ELF-1 (cell line): Measurements from ENCODE around the gene FAM24B.
"Not testable (repeated sequence)": the region's sequence is repeated elsewhere in the genome, so short reads cannot be mapped to it uniquely, and the experiment has no call there.

Experiments
- DNase-seq: peaks from one replicate; pipeline ENCODE4 v3.0.0-alpha.2; 2016; ENCODE audit warnings: low read depth, low spot score

The FAM24B gene

DNA sequence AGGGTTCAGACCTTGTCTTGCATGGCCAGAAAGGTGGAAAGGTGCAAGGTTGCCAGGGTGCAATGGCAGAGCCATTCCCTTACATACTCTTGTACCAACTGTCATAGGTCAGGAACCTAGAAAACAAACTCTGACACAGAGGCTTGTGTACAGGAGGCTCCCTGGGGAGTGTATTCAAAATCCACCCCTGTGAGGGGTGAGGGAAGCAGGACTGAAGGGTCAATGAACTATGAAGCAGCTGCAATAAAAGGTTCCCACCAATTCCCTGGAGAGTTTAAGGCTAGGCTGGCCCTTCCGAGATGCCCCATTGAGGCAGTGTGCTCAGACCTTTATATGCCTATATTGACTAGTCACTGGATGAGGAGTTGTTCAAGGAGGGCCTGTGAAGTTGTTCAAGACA lies 19.9 kb downstream of the FAM24B start:
- DNase-seq, result no peak

GRCh38 chr10:122858042-122858441 lies 21.3 kb downstream of the FAM24B start:
- DNase-seq, result not testable (repeated sequence)

DNA sequence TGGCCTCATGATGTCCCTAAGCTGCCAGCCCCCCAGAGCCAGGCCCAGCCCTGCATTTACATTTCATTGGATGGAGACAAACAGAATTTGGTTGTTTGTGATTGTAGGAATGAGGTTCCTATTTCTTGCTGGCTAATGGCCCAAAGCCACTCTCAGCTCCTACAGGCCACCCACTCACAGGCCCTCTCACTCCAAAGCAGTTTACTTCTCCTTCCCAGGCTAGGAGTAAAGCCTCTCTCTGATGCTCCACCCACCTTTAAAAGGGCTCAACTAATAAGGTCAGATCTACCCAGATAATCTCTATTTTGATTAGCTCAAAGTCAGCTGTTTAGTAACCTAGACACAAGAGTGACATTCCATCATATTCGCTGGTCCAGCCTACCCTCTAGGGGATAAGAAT lies 22.5 kb downstream of the FAM24B start:
- no peak for DNase-seq

- DNase-seq, result no peak
Observed at GRCh38 chr10:122855745-122856144, 23.6 kb downstream of the FAM24B start.

DNA sequence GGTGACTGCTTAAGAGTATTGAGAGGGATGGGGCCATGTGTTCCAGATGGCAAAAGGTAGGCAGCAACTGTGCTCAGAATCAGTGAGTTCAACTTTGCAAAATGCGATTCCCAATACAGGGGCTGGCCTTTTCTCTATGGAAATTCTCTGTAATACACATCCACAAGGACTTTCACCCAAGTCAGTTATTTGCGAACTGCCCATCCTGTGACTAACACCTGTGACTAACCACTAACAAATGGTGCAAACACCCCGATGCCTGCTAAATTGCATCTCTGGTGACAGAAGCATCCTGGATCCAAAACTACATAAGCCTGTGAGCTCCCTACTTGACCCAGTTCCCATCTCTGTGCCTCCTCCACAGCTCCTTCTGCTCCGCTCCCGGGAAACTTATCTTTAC lies 24.7 kb downstream of the FAM24B start:
- no peak for DNase-seq

GRCh38 chr10:122853665-122854313 lies 25.6 kb downstream of the FAM24B start:
- no peak for DNase-seq

DNA sequence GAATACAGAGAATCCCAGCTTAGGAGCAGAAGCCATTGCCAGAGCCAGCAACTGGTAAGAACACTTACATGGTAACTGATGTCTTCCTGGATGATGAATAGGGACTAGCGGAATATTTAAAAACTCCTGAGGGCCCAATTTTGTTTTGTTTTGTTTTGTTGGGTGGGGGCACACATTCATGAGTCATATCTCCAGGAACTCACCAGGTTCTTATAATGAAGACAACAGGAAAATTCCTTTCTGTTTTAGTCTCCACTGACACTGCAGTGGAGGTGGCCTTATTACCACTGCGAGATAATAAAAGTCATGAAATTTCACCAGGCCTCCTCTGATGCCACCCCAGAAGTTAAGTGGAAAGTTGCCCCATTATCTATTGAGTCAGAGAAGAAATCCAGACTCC lies 27.1 kb downstream of the FAM24B start:
- no peak for DNase-seq

- DNase-seq, result no peak
Observed at GRCh38 chr10:122850705-122851640, 28.4 kb downstream of the FAM24B start.

DNA sequence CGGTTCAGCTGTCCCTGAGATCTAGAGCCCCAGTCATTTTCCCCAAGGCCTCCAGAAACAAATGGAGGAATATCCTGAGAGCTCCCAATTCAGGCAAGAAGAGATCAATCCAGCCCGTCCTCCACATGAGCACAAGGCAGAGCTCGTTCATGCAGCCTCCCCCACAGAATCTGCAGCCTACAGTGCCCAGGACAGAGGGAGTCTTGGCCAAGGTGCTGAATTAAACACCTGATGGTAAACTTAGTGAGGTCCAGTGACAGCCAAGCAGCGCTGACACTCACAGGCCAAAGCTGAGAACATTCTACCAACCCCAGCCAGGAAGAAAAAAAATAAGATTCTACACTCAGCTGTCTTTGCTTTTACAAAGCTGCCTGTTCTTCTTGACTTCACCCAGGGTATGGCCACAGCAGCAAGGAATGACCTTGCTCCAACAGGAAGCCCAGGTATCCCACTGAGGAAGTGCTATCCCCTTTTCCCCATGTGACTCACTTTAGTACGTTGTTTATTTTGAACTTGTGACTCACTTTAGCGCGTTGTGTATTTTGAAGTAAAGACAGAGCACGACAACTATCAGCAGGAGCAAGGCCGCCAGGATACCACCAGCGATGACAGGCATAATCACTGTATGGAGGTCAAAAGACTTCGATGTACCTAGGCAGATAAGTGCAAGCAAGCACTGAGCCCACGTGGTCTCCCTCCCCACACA lies 29.3 kb downstream of the FAM24B start:
- no peak for DNase-seq

- DNase-seq, result no peak
Observed at GRCh38 chr10:122849090-122849489, 30.3 kb downstream of the FAM24B start.

DNA sequence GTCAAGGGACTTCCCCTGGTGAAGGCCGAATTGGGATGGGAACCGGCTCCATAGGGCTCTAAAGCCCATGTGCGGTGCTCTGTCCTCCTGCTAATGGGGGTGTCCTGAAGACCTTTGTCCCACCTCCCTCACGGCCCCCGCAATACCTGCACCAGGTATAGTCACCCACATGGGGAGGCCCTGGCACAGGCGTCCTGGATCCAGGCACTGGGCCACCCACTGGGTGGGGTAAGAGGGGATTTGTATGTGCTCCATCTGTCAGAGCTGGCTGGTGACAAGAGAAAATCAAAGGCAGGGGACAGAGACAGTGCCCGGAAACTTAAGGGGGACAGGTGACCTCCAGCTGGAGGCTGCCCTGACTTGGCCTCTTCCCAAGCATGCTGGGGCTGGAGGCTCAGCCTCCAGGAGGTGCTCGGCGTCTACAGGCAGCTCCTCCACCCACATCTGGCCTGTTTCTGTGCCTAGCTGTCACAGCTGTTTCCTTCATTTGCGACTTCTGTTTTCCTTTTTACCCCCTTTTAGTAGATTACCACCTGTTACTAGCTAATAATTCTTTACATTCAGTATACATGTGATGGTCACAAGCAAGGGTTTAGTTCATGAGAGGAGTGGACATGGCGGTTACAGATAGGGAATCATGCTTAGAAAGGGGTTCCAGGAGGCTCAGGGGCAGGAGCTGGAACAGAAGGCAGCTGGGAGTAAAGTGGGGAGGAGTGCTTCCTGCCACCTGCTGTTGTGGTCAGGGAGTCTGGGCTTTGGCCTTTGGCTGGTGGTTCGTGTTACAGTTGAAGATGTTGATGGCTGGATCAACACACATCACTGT lies 31.4 kb downstream of the FAM24B start:
- no peak for DNase-seq

- DNase-seq, result peak; percentile 60
Observed at GRCh38 chr10:122845783-122846332, 33.5 kb downstream of the FAM24B start, which contains the start of gene CUZD1. CUZD1 (minus strand) TSS chr10:122845857; CDS start chr10:122845843, 14 bp downstream.

DNA sequence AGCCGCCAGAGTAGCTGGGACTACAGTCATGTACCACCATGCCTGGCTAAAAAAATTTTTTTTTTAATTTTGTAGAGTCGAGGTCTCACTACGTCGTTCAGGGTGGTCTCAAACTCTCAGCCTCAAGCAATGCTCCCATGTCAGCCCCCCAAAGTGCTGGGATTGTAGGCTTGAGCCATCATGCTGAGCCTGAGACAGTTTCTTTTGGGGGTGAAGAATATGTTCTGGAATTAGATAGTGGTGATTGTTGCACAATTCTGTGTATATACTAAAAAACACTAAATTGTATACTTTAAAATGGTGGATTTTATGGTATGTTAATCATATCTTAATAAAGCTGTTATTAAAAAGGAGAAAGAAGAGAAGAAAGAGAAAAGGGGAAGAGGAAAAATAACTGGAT lies 35.2 kb downstream of the FAM24B start:
- no peak for DNase-seq

DNA sequence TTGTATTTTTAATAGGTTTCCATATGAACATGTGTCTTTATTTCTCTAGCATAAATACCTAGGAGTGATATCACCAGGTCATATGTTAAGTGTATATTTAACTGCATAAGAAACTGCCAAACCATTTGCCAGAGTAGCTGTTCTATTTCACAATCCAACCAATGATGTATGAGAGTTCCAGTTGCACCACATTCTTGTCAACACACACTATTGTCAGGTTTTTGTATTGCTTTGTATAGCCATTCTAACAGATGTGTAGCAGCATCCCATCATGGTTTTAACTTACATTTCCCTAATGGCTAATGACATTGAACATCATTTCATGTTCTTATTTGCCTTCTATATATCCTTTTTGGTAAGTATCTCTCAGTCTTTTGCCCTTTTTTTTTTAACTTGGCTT lies 37.8 kb downstream of the FAM24B start:
- DNase-seq, result no peak

DNA sequence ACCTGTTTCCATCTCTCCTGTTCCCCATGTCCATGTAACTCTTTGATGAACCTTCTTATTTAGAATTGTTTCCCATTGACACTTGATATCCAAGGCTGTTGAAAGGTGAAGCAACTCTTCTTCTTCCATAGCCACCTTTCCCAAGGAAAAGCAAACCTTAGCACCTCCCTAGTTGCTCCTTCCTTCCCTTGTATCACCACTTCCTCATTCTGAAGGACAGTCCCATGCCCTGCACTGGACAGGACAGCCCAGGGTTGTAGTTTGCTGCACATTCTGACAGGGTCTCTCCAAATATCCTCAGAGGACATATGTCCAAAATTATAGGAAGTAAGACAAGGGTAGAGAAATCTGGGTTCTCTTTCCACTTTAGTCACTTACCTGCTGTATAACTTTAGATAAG lies 39.9 kb downstream of the FAM24B start:
- DNase-seq, result no peak

DNA sequence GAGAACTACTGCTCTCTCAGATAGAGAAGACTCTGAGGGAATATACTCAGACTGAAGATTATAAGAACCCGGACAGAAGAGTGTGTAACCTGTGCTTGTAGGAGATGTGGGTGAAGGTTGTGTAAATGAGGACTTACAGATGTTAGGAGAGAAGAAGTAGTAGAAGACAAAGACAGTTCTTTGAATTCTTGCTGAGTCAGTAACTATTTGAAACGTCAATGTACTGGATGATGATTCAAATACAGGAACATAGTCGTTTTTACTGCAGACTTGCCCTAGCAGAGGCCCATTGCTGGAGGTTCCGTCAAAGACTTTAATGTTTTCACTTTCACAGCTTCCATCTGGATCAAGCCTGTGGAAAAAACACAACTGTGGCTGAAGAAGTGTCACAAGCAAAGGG lies 40.5 kb downstream of the FAM24B start:
- no peak for DNase-seq

- no peak for DNase-seq
Observed at GRCh38 chr10:122835908-122836307, 43.5 kb downstream of the FAM24B start.

DNA sequence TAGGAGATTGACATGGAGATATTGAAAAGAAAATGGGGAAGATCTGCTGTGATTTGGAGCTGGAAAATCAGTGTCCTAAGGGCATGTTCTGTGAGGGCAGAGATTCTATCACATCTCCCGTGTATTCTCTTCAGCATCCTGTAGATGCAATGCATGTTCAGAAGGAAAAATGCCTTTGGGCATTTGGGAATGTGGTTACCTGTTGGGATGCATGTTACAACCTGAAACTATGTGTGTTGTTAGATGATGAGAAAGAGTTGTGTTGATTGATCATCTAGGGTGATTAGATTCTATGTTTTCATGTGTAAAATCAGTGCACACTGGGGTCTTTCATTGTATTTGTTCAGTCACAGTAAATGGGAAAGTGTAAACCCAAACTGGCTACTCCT lies 48.4 kb downstream of the FAM24B start:
- DNase-seq, result no peak

- no peak for DNase-seq
Observed at GRCh38 chr10:122830273-122830964, 49.0 kb downstream of the FAM24B start.

GRCh38 chr10:122829454-122829853 lies 49.9 kb downstream of the FAM24B start:
- DNase-seq, result peak; percentile 32
